GM19328 (cell line): Measurements from ENCODE around the gene NAT14.
"Not testable (repeated sequence)": the region's sequence is repeated elsewhere in the genome, so short reads cannot be mapped to it uniquely, and the experiment has no call there.

Experiments used
- ATAC-seq: cut with Tn5 transposase; IDR thresholded peaks from one replicate; pipeline ENCODE4 v1.9.1; 2021; ENCODE audit warnings: mild to moderate bottlenecking, moderate library complexity; ENCODE audit not compliant: unreplicated experiment

Gene NAT14, protein sequence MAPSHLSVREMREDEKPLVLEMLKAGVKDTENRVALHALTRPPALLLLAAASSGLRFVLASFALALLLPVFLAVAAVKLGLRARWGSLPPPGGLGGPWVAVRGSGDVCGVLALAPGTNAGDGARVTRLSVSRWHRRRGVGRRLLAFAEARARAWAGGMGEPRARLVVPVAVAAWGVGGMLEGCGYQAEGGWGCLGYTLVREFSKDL

DNA sequence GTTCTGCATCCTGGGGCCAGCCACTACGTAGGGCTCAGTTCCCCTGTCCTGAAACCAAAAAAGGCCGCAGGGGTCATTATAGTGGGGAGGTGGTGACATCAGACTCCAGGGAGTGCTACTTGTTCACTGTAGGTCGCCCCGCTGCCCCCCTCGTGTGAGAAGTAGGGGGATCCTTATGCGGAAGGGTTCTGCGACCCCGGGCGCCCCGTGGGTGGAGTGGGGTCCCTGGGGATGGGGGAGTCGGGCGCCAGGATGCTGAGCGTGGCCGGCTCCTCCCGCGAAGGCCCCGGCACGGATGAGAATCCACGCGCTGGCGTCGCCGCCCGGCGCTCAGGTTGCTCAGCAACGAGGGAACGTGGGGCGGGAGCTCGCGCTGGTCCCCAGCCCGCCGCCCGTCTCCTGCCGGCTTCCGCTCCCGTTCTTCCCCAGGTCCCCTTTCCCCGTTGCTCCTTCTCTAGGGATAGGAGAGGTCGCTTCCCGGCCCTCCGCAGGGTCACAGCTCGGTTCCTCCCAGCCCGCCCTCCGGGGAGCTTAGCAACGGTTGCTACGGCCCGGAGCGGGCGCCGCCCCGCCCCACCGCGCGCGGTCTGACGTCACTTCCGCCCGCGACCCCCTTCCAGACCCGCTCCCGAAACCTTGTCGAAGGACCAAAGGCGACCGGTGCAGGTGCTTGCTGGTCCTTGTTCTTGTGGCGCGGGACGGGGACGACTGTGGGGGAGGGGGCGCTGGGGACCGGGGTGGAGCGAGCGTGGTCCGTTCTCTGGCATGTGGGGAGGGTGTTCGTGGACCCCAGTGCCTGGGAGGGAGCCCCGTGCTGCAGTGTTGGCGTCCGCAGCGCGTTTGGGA, at the start of gene NAT14:
TSS of gene NAT14 (plus strand) at position 596 of the 846 bp plus-strand sequence. CDS start 521 bp downstream, outside the sequence.
- ATAC-seq: no peak

DNA sequence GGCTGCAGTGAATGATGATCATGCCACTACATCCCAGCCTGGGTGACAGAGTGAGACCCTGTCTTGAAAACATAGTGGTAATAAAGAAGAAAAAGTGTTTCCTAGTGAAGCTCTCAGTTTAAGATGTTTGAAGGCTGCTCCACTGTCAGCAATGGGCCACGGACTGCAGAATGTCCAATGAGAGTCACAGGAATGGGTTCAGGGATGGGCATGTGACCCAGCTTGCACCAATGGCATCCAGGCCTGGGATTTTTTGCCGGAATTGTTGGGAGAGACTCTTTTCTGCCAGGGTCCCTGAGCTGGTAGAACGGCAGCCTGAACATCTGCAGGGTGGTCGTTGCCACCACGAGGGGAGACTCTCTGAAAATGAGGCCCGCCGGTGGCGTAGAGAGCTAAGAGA, 48.1 kb upstream of the NAT14 start:
- no peak for ATAC-seq

DNA sequence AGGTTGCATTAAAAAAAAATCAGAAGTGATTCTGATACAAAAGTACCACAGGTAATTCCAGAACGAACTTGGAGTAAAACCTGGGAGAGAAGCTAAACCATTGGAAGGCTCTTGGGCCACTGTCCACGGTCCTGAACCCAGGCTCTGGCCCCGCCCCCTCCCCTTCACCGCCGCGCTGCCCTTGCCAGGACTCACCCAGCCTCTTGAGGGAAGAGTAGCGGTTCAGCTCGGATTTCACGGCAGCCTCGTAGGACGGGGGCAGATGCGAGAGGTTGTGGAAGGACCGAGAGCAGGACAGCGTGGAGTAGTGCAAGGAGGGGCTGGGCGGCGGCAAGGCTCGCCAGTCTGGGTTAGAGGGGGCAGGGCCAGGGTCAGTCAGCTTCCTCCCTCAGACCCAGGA, 47.6 kb upstream of the NAT14 start:
- no peak for ATAC-seq

DNA sequence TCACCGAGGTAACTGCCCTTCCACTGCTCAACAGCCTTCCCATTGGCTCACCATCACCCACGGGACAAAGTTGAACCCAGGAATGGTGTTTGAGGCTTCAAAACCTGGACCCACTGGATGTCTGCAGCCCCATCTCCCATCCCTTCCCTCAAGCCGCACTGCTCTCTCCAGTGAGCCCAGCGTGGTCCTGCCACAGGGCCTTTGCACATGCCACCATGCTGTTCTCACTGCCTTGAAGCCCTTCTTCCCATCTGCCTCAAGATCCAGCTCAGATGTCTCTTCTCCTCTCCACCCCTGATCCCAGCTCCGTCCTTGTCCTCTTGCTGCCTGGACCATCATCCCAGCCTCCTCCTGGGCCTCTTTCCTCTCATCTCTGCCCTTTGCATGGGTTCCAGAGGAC, 45.9 kb upstream of the NAT14 start:
- no peak for ATAC-seq

DNA sequence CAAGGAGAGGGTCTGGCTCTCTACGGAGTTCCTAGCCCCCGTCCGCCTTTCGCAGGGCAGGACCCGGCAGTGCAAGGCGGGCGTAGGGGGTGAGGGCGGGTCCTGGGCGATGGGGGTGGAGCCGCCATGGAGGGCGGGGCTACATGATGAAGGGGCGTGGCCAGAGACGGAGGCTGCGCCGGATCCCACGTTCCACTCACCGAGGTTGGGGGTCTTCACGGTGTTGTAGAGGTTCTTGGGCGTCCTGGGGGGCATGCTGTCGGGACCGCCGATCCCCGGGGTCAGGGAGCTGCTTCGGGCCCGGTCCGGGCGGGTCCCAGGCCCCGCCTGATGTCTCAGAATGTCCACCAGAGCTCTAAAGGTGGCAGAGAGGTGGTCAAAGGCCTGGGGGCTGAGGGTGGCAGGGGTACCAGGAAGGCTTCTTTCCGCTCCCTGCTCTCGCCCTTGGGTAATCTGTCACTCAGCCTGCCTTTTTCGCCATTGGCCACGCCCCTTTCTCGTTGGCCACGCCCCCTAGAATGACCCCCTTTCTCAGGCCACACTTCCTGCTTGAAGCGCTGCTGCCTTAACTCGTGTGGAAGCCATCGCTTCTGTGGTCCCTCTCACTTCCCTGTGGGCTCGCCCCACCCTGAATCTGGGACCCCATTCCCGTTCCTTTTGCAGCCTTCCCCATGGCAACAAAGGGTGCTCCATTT, 44.4 kb upstream of the NAT14 start:
- ATAC-seq: no peak

DNA sequence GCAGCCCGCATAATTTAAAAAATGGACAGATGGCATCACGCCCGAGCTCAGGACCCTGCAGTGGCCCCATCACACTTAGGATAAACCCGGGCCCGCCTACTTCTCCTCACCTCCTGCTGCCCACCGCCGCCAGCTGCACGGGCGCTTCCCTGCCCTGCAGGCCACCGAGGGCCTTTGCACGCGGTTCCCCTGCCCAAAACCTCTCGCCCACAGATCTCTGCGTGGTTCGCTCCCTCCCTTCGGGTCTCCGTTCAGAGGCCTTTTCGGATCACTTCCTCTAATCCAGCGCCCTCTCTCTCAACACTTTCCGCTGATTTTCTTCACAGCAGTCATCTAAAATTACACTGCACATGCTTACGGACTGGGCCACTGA, 43.7 kb upstream of the NAT14 start:
- ATAC-seq: no peak

DNA sequence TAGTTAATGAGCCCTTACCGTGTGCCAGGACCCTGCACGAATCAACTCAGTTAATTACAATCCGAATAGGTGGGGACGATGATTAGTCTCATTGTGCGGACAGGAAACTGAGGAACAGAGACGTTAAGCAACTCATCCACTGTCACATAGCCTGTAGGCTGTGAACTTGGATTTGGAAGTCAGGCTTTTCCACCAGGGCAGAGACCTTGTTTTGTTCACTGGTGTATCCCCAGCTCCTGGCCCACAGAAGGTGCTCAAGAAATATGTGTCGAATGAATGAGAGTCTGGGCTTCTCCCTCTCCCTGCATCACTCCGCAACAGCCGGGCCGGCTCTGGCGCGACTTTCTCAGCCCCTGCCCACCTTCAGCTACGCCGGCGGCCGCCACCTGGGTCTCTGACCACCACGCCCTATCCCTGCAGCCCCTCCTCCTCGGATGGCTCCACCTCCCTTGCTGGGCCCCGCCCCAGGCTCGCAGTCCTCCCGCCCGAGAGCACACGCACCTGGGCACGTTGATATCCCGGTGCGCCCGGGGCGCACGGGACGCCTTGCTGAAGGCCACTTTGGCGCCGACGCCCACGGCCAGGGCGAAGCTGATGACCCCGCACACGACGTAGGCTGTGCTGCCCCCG, 43.2 kb upstream of the NAT14 start:
- no peak for ATAC-seq

DNA sequence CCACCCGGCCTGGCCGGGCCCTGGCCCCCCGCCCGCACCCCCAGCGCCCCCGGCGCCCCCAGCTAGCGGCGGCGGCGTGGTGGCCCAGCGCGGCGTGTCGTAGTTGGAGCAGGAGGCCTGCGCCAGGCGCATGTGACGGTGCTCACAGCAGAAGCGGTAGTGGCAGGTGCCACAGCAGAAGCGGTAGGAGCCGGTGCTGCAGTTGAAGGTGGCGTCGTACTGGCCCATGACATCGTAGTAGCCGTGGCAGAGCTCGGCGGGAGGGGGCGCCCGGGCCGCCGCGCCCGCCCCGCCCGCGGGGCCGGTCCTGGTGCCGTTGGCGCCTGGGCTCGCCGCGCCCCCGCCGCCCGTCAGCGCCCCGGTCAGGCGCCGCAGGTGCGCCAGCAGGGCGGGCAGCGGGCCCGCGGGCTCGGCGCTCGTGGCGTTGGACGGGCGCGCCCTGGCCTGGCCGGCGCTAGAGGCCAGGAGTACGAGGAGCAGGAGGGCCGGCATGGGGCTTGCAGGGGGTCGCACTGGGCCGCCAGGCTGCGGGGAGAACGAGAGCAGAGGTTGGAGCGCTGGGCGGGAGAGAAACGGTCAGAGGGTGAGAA, 42.5 kb upstream of the NAT14 start:
- no peak for ATAC-seq

DNA sequence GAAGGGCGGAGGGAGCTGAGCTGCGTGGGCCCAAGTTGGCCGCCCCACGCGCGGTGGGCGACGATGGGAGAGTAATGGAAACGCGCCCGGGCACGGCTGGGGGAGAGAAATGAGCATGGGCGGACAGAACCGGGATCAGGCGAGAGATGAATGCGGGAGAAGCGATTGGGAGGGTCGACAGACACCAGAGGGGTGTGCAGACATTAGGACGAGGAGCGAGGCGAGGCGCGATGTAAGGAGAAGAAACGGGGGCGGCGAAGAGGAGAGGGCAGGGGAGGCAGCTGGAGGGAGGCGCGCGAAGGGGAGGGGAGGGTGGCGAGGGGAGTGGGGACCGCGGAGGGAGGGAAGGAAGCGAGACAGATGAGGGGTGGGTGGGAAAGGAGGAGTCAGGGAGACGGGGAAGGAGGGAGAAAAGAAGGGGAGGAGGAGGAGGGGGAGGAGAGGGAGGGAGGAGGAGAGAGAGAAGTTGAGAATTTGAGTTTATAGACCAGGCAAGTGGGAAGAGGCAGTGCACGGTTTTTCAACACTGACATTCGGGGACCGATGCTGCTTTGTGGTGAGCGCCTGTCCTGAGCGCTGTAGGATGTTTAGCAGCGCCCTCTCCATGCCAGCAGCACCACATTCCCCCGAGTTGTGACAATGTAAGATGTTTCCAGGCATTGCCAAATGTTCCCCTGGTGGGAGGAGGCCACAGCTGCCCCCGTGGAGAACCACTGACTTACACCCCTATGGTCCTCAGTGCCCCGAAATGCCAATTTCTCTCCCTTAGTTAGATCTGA, 41.8 kb upstream of the NAT14 start, which contains the start of gene SHISA7:
TSS of gene SHISA7 (minus strand) at position 256 of the 779 bp plus-strand sequence. CDS start 437 bp downstream, outside the sequence.
- no peak for ATAC-seq

DNA sequence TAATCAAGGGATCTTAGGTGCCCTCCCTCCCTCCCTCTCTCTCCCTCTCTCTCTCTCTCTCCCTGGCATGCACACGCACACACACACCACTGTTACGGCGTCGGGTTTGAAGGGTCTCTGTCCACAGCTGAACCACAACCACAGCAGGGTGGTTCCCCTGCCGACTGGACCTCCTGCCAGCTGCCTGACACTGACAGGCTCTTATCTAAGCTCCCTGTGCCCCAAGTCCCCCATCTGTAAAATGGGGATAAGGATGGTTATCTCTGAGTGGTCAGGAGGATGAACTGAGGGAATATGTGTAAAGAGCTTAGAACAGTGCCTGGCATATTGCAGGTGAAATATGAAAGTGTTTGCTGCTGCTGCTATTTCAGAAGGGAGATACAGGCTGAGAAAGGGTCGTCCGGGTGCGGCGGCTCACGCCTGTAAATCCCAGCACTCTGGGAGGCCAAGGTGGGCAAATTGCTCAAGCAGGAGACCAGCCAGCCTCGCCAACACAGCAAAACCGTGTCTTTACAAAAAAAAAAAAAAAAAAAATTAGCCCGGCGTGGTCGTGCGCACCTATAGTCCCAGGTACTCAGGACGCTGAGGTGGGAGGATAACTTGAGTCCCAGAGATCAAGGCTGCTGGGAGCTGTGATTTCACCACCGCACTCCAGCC, 41.0 kb upstream of the NAT14 start:
- ATAC-seq: no peak

DNA sequence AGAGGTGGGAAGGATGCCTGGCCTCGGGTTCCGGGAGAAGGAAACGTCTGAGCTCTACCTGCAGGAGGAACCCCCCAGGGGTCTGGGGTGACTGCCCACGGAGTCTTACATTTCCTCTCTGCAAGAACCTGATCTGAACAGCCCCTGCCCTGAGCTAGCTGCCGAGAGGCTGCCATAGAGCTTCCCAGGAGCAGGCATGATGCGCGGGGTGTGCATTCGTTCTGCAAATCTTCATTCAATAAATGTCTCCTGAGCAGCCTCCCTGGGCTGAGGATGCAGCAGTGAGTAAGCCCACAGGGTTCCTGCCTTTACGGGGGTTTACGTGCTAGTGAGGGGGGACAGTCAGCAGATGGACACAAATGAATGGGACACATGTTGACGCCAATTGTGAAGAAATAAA, 40.3 kb upstream of the NAT14 start:
- no peak for ATAC-seq

DNA sequence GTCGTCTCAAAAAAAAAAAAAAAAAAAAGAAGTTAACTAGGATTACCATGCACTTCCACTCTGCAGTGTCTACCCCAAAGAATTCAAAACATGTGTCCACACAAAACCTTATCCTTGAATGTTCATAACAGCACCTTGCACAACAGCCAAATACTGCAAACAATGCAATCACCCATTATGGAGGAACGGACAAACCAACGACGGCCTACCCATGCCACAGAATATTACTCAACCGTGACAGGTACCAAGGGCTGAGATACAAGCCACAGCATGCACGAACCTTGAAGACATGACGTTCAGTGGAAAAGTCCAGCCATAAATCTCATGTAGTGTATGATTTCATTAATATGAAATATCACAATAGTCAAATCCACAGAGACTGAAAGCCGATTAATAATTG, 38.9 kb upstream of the NAT14 start:
- ATAC-seq: no peak

DNA sequence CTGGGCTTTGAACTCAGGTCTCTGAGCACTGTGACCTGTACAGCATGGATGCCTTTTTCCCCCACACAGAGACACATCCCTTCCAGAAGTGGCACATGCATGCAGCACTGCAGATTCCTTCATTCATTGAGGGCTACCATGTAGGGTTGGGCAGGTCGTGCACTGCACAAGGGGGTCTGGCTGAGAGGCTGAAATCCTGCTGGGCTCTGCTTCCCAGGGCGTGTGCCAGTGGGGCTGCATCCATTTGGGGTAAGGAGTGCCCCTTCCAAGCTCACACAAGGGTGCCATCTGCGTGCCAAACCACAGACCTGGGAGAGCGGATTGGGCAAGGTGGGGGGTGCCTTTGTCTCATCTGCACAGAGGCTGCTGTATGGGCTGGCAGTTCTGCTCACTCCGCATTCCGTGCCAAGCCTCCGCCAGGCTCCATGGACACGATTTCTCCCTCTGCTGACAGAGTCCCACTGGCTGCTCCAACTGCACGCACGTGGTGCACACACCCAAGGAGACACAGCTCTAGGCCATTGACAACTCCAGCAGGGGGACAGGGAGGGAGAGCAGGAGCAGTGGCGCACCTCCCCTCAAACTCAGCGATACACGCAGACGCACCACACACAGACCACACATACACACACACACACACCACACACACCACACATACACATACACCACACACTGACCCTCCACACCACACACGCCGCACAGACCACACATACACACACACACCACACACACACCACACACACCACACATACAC, 37.4 kb upstream of the NAT14 start:
- no peak for ATAC-seq

DNA sequence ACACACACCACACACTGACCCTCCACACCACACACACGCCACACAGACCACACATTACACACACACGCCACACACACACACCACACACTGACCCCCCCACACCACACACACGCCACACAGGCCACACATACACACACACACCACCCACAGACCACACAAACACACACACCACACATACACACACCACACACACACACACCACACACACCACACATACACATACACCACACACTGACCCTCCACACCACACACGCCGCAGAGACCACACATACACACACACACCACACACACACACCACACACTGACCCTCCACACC, 36.9 kb upstream of the NAT14 start:
- not testable (repeated sequence) for ATAC-seq

DNA sequence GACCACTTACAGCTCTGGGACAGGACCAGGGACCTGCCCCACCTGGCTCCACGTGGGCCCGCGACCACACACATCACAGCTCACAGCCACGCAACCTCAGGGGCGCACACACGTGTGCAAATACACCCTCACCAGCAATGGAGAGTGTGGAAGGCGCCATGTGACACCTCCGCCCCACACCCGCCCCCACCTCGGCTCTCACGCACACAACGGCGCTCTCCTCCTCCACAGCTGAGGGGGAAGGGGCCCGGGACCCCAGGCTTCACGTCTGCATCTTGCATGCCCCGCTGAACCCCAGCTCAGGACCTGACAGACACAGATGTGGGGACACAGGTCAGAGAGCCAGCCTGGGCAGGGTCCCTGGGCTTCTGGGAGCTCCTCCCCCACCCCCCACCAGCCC, 35.5 kb upstream of the NAT14 start:
- ATAC-seq: no peak

DNA sequence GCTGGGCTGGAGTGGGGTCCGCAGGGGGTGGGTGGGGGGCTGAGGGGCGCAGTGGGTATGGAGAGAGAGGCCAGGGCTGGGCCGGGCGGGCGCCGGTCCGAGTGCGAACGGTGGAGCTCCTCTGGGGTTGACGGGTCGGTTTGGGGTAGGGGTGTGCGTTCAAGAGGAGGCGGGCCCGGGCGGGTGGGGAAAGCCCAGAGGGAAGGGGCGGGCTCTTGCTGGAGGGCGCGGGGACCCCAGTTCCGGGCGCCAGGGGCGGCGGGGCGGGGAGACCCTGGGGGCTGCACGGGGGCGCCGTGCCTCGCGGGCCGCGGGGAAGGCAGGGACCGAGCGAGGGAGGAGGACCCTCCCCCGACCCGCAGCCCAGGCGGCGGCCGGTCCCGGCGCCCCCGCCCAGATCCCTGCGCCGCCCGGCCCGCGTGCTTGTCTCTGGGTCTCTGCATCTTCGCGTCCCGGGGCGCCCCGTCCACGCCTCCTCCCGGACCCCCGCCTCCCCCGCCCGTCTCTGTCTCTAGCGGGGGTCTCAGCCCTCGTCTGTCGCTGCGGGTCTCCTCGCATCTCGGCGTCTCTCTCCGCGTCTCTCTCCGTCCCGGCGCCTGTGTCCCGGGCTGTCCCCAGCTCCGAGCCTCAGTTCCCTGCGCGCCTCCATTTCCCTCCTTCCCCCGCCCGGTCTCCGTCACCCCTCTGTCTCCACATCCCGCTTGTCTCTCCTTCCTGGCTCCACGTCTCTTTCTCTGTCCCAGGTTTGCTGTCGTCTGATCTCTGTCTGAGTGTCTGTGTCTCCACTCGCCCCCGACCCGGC, 33.6 kb upstream of the NAT14 start:
- ATAC-seq: no peak

DNA sequence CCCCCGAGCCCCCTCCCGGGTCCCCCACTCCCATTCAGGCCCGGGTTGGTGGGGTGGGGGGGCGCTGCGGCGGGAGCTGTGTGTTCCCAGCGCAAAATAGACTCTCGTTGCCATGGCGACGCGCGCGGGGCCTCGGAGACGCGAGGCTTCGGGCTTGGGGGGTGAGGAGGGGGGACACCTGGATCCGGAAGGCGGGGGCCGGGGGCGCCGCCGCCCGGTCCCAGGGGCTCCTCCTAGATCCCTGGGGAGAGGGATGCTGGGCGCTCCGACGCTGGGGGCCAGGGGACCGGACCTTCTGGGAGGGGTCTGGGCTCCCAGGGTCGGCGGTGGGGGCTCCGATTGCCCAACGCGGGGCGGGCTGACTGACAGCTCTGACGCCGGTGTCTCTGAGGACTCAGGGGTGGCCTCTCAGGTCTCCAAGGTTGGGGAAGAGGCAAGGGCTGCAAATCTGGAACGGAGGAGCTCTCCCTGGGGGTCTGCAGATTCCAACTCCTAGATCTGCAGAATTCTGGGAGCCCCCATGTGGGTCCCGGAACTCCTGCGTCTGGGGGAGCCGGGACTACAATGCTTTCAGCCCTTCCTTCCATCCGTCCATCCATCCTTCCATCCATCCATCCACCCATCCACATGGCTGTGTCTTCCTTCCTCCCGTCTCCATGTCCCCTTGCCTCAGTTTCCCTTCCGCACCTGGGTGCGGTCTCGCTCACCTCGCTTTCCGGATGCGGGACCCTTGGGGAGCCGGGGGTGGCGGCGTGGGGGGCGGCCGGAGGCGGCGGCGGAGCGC, 32.8 kb upstream of the NAT14 start:
- ATAC-seq: no peak
